Adipose tissue (tissue), 3 donors: ENCODE results near the gene FTL. TPM values are rescaled to one million over a fixed set of nuclear protein-coding genes. Genes with fewer than 3 reads are reported as not detected.
"Not testable (repeated sequence)": the region's sequence is repeated elsewhere in the genome, so short reads cannot be mapped to it uniquely, and the experiment has no call there.

Experiments
- H3K27ac ChIP-seq: one replicate; pipeline ENCODE4 v1.5.1; 2013; ENCODE audit warnings: low read depth, low read length
- WGBS, 3 donors: extraction: QIAGEN DNeasy Blood & Tissue Kit; methylation state at CpG; one replicate each; pipeline ENCODE4 v1.1.7; 2013; 5-methylcytosine and 5-hydroxymethylcytosine counted together
- polyA plus RNA-seq, 3 donors: library from polyadenylated mRNA; stranded (reverse); fragments of 200-250 nt; gene quantifications; one replicate each; pipeline ENCODE4 v1.2.3, GENCODE V29; 2013
- donor health status: healthy with polysubstance abuse.
- donor health status: Bipolar disorder and iron deficiency.
- donor health status: healthy.

Gene FTL
- over 10,000 TPM in 1 of 3 donors, 1,000 to 10,000 TPM in 2; 1,172 to 18,296 (median 6,752) TPM for polyA plus RNA-seq

GRCh38 chr19:48965040-48965805 lies at the start of gene FTL:
FTL (plus strand) TSS chr19:48965309; CDS start chr19:48965508, 199 bp downstream.
- peak within 1 kb of the TSS; percentile 51 for H3K27ac ChIP-seq
- 0 to 1% (median 0%) methylated on average over 50 to 52 of the region's 52 CpGs for WGBS, 3 donors

- no peak overlapping the region for H3K27ac ChIP-seq
- 86 to 88% (median 87%) methylated on average over 8 of the region's 8 CpGs for WGBS, 3 donors
Observed at GRCh38 chr19:48915757-48916156, 49.4 kb upstream of the FTL start.

- no peak overlapping the region for H3K27ac ChIP-seq
- WGBS, 3 donors: 73 to 87% (median 85%) methylated on average over 6 of the region's 6 CpGs
Observed at GRCh38 chr19:48918071-48918470, 47.0 kb upstream of the FTL start.

- H3K27ac ChIP-seq: no peak overlapping the region
- WGBS, 3 donors: 84 to 90% (median 88%) methylated on average over 18 of the region's 18 CpGs
Observed at GRCh38 chr19:48918801-48919247, 46.3 kb upstream of the FTL start.

GRCh38 chr19:48919271-48919670 lies 45.8 kb upstream of the FTL start:
- 92 to 98% (median 94%) methylated on average over 8 of the region's 8 CpGs for WGBS, 3 donors

GRCh38 chr19:48920949-48921348 lies 44.2 kb upstream of the FTL start:
- 86 to 90% (median 87%) methylated on average over 10 of the region's 10 CpGs for WGBS, 3 donors
- H3K27ac ChIP-seq: no peak overlapping the region

More at GRCh38 chr19:48919271-48919670, 45.8 kb upstream of the FTL start:
- not testable (repeated sequence) for H3K27ac ChIP-seq

- 90 to 97% (median 94%) methylated on average over 11 to 12 of the region's 12 CpGs for WGBS, 3 donors
Observed at GRCh38 chr19:48921721-48922500, 43.2 kb upstream of the FTL start.

GRCh38 chr19:48922548-48923490 lies 42.3 kb upstream of the FTL start:
- 87 to 91% (median 90%) methylated on average over 18 of the region's 18 CpGs for WGBS, 3 donors
- no peak overlapping the region for H3K27ac ChIP-seq

More at GRCh38 chr19:48921721-48922500, 43.2 kb upstream of the FTL start:
- H3K27ac ChIP-seq: no peak overlapping the region

GRCh38 chr19:48925240-48925843 lies 39.8 kb upstream of the FTL start:
- no peak overlapping the region for H3K27ac ChIP-seq
- 78 to 85% (median 84%) methylated on average over 11 of the region's 11 CpGs for WGBS, 3 donors

GRCh38 chr19:48925890-48926289 lies 39.2 kb upstream of the FTL start:
- 80 to 91% (median 85%) methylated on average over 8 of the region's 8 CpGs for whole genome bisulfite sequencing, 3 donors
- not testable (repeated sequence) for H3K27ac ChIP-seq

GRCh38 chr19:48926909-48927308 lies 38.2 kb upstream of the FTL start:
- WGBS, 3 donors: 19 to 29% (median 24%) methylated on average over 10 of the region's 10 CpGs
- H3K27ac ChIP-seq: no peak overlapping the region

GRCh38 chr19:48927692-48928091 lies 37.4 kb upstream of the FTL start:
- 85 to 88% (median 85%) methylated on average over 17 of the region's 17 CpGs for WGBS, 3 donors

GRCh38 chr19:48928164-48929025 lies 36.7 kb upstream of the FTL start:
- 74 to 82% (median 81%) methylated on average over 15 of the region's 15 CpGs for WGBS, 3 donors

More at GRCh38 chr19:48927692-48928091, 37.4 kb upstream of the FTL start:
- H3K27ac ChIP-seq: not testable (repeated sequence)

GRCh38 chr19:48933382-48933932 lies 31.7 kb upstream of the FTL start, which contains the start of gene DHDH:
DHDH (plus strand) TSS chr19:48933699; CDS start chr19:48933722, 23 bp downstream.
- H3K27ac ChIP-seq: no peak within 1 kb of the TSS
- WGBS, 3 donors: 0 to 1% (median 0%) methylated on average over 42 to 43 of the region's 43 CpGs

More at GRCh38 chr19:48928164-48929025, 36.7 kb upstream of the FTL start:
- no peak overlapping the region for H3K27ac ChIP-seq

- 67 to 88% (median 79%) methylated on average over 19 of the region's 19 CpGs for WGBS, 3 donors
- no peak overlapping the region for H3K27ac ChIP-seq
Observed at GRCh38 chr19:48934837-48935236, 30.3 kb upstream of the FTL start.

- H3K27ac ChIP-seq: no peak overlapping the region
- WGBS, 3 donors: 93 to 97% (median 96%) methylated on average over 25 of the region's 25 CpGs
Observed at GRCh38 chr19:48935864-48936263, 29.2 kb upstream of the FTL start.
